SK-N-SH treated with all-trans-retinoic acid at 6 μM for 48 hours (cell line): ENCODE data around the gene MIER3.

Source experiments
- BACH2 ChIP-seq: fragments of 250-450 bp; sonication (Bioruptor Pico); IDR thresholded peaks from 2 replicates; pipeline ENCODE4 v1.9.0; 2021; ENCODE audit warnings: mild to moderate bottlenecking, borderline replicate concordance
- GLIS3 ChIP-seq: fragments of 250-450 bp; sonication (Bioruptor Pico); IDR thresholded peaks from 2 replicates; pipeline ENCODE4 v1.5.0; 2020; ENCODE audit warnings: mild to moderate bottlenecking, moderate library complexity
- PPARA ChIP-seq: fragments of 250-450 bp; sonication (Bioruptor Pico); IDR thresholded peaks from 2 replicates; pipeline ENCODE4 v1.5.0; 2020; ENCODE audit warnings: mild to moderate bottlenecking, borderline replicate concordance
- ZFP30 ChIP-seq: fragments of 450-650 bp; formaldehyde crosslinking; IDR thresholded peaks from 2 replicates; pipeline ENCODE4 v1.5.0; 2022; ENCODE audit warnings: mild to moderate bottlenecking, moderate library complexity
- ZNF8 ChIP-seq: fragments of 450-650 bp; formaldehyde crosslinking; IDR thresholded peaks from 2 replicates; pipeline ENCODE4 v1.5.0; 2020; ENCODE audit warnings: mild to moderate bottlenecking, moderate library complexity

DNA sequence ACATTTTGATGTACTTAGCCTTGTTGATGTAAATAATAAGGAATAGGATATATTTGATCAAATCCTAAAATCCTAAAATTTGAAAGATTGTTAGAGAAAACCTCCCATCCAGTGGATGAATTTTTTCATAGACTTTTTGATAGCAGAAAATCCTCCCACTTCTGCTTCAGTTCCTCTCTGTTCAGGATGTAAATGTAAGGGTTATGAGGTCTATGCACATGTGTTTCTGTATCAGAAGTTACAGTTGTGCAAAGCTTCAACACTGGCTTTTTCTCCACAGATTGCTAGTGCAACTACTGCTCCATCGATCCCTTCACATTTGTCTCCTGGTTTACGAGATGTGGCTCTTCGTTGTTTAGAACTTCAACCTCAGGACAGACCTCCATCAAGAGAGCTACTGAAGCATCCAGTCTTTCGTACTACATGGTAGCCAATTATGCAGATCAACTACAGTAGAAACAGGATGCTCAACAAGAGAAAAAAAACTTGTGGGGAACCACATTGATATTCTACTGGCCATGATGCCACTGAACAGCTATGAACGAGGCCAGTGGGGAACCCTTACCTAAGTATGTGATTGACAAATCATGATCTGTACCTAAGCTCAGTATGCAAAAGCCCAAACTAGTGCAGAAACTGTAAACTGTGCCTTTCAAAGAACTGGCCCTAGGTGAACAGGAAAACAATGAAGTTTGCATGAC is 58.5 kb downstream of the MIER3 start:
- TF ChIP-seq GLIS3 (CRISPR knock-in tag) (no peak), ZNF8 (CRISPR knock-in tag) (no peak), BACH2 (CRISPR knock-in tag) (no peak), PPARA (no peak), ZFP30 (CRISPR knock-in tag) (no peak)
